Right renal cortex interstitium (tissue), 3 donors: ENCODE results near the gene TCF19. TPM values are rescaled to one million over a fixed set of nuclear protein-coding genes. Genes with fewer than 3 reads are reported as not detected.
"Not testable (repeated sequence)": the region's sequence is repeated elsewhere in the genome, so short reads cannot be mapped to it uniquely, and the experiment has no call there.

Experiments used
- DNase-seq, 3 donors: peaks; one replicate each; pipeline ENCODE4 v3.0.0-alpha.2; 2013; ENCODE audit warnings: low read depth in 3 of 3, low spot score in 2 of 3
- polyA plus RNA-seq, 3 donors: library from polyadenylated mRNA; unstranded; fragments of 120-200 nt; gene quantifications; one replicate each; pipeline ENCODE4 v1.2.1, GENCODE V29; 2013; ENCODE audit not compliant: insufficient read length in 3 of 3

TCF19 gene
- polyA plus RNA-seq, 3 donors: 16.5 to 19.9 (median 17.8) TPM

DNA sequence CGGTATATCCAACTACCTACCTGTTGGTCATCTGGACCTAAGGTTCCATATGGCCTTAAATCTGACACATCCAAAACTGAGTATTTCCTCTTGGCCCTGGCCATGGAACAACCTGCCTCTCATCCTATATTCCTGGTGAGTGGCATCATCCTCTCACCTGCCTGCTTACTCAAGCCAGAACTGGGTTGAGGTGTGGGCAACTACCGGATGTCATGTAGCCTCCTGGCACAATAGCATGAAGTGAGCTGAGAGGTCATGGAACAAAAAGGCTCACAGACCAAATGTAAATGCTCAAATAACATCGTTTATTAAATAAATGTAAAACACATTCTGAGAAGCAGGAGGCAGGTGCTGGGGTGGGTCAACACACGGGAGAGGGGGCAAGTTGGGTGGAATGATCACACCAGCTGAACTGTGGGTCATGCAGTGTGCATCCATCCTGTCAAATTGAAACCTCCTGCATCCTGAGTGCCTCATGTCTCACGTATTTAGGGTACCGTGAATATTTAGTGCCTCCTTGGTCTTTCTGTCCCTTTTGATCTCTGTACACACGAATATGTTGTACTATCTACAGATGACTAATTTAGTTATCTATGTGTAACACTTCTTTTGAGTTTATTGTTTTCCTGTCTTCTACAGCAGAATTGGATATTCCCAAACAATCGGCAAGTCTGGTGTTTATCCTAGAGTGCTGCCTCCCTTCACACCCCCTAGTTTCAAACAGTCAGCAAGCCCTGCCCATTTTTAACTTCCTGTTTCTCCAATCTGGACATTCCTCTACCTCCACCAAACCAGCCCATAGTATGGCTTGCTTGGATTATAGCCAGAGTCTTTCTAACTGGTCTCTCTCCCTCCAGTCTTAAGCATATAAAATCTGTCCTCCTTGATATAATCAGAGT, 20.0 kb downstream of the TCF19 start:
- DNase-seq: no peak

DNA sequence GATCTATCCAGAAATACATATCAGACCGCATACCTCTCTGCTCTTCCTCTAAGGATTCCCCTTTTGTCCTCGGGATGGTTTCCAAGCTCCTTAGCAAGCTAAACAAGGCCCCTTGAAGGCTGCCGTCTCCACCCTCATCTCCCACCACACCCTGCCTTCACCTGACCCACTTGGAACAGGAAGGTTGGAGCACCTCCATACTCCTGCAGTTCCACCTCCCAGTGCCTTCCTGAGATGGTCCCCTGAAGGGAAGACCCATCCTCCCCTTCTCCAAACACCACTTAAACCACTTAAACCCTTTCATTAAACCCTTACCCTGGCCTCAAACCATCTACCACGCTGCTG, 20.6 kb downstream of the TCF19 start:
- no peak for DNase-seq

DNA sequence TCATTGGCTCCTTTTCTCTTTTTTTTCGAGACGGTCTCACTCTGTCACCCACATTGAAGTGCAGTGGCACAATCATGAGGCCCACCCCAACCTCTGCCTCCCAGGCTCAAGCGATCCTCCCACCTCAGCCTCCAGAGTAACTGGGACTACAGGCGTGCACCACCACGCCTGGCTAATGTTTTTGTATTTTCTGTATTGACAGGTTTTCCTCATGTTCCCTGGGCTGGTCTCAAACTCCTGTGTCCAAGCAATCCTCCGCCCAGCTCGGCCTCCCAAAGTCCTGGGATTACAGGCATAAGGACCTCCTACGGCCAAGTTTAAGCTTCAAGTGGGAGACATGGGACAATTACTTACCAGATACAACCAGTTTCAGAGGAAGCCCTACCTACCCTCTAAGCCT, 21.5 kb downstream of the TCF19 start:
- no peak for DNase-seq

DNA sequence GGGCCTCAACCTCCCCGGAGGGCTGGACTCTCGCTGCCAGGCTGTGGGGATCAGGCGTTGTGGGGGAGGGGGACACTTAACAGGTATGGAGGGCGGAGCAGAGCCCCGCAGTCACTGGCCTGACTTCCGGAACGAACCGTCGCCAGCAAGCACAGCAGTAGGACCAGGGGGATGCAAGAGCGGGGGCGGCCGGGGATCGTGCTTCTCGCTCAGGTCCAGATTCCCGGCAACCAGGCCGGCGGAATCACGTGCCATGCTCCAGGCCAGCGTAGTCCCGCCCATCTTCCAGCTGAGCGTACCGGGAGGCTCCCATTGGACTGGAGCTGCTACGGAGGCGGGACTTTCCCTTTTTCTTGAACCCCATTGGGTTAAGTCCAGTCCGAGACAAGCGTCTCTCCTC, 22.1 kb downstream of the TCF19 start:
- no peak for DNase-seq

DNA sequence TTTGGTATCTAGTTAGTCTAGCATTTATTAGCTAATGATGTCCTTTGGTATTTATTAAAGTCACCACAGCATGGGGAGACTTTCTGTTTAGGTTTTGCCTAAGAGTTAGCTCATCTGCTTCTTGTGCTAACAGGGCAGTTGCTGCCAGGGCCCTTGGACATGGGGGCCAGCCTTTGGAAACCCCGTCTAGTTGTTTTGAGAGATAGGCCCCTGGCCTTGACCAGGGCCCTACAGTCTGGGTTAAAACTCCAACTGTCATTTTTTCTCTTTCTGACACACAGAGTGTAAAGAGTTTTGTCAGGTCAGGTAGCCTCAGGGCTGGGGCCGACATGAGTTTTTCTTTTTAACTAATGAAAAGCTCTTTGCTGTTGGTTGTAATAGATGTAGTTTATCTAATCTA, 24.9 kb downstream of the TCF19 start:
- DNase-seq: not testable (repeated sequence)

DNA sequence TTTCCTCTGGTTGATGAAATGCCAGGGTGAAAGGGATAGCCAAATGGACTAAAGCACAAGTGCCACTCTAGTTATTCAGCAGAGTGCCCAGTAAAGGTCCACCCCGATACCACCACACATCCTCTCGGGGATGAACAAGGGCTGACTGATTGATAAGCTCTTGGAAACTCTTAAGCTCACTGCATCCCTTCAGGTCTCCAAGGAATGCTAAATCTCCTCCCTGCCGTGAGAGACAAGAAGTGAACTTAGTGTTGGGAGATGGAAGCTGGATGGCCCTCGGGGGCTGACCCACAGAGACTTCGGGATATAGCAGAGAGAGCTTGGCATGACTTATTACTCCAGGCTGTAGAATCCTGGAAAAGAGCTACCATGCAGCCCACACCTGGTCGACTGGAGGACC, 25.5 kb downstream of the TCF19 start:
- not testable (repeated sequence) for DNase-seq

DNA sequence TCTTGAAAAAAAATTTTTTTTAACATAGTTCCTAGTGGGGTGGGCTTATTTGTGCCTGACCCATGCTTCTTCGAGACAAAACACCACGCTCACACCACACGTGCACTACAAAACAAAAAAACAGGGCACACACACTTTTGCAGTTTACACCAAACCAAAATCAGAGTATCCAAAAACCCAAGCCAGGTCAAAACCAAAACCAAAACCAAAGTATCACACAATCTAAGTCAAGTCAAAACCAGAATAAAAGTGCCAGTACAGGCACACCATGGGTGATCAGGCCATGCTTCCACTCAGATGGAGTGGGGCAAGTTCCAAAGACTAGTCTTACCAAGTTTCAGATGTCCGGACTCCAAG, 27.3 kb downstream of the TCF19 start:
- not testable (repeated sequence) for DNase-seq

DNA sequence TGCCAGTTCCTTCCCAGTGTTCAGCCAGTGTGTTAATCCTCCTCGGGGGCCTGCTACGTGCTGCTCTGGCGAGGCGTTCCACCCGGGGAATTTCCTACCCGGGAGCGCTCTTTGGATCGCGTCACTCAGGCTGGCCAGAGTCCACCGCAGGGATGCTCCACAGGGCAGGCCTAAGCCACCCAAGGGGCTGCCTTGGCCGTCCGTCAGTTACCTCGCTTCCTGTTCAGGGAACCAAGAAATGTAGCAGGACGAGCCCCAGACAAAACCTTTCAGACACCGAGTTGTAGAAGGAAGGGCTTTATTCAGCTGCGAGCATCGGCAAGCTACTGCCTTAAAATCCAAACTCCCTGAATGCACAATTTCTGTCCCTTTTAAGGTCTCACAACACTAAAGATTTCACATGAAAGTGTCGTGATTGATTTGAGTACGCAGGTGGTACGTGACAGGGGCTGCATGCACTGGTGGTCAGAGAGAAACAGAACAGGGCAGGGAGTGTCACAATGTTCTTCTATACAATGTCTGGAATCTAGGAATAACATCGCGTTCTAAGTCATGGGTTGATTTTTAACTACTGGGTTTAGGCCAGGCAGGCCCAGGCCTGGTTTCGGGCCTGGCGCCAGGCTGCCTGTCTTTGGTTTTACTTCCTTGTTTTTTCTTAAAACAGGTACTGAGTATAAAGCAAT, 27.8 kb downstream of the TCF19 start:
- no peak for DNase-seq

DNA sequence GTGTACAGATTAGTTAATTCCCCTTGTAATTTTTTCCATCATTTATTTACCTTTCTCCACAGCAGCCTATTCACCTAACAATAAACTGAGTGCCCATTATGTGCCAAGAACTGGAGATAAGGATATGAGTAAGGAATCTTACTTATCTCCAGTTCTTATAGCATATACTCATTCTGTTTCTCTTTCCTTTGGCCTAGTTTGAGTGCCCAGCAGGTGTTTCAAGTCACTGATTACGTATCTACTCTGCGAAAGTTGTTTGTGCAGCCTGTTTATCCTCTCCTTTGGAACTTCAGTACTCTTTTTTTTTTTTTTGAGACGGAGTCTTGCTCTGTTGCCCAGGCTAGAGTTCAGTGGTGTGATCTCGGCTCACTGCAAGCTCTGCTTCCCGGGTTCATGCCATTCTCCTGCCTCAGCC, 29.4 kb downstream of the TCF19 start:
- DNase-seq: no peak

DNA sequence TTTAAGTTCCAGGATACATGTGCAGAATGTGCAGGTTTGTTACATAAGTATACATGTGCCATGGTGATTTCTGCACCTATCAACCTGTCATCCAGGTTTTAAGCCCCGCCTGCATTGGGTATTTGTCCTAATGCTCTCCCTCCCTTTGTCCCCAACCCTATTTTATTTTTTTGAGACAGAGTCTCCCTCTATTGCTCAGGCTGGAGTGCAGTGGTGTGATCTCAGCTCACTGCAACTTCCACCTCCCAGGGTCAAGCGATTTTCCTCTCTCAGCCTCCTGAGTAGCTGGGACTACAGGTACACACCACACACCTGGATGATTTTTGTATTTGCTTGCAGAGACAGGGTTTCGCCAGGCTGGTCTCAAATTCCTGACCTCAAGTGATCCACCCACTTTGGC, 30.8 kb downstream of the TCF19 start:
- DNase-seq: not testable (repeated sequence)

DNA sequence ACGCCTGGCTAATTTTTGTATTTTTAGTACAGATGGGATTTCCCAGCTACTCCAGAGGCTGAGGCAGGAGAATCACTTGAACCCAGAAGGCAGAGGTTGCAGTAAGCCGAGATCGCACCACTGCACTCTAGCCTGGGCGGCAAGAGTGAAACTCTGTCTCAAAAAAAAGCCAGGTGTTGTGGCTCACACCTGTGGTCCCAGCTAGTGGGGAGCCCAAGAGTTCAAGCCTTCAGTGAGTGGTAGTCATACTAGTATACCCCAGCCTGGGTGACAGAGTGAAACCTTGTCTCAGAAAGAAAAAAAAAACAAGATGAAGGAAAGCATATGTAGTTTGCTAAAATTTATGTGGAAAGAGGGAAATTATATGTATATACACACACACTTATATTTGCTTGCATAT, 32.1 kb downstream of the TCF19 start:
- no peak for DNase-seq

DNA sequence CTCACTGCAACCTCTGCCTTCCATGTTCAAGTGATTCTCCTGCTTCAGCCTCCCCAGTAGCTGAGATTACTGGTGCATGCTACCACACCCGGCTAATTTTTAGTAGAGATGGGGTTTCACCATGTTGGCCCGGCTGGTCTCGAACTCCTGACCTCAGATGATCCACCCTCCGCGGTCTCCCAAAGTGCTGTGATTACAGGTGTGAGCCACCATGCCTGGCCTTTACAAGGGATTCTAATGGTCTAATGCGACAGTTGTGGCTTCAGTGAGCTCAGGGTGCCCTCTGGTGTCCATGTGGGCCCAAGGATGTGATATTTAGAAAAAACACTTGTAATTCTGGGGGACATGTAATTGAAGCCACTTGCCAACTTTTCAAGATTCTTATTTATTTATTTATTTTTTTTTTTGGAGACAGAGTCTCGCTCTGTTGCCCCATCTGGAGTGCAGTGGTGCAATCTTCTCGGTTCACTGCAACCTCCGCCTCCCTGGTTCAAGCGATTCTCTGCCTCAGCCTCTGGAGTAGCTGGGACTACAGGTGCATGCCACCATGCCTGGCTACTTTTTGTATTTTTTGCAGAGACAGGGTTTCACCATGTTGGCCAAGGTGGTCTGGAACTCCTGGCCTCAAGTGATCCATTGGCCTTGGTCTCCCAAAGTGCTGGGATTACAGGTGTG, 34.2 kb downstream of the TCF19 start:
- DNase-seq: not testable (repeated sequence)

DNA sequence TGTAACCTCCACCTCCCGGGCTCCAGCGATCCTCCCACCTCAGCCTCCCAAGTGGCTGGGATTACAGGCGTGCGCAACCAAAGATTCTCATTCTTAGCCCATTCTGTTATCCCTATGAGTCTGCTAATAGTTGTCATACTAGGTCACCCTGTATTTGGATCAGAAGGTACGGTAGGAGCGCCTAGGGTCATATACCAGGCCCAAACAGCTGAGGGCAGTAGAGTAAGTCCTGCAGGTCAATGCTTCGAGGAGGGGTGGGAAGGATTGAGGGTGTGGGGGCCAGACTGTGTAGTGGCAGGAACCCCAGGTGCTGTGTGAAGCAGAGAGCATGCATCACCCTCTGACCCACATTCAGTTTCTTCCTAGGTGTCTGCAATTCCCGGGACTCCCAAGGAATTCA, 34.8 kb downstream of the TCF19 start:
- no peak for DNase-seq

DNA sequence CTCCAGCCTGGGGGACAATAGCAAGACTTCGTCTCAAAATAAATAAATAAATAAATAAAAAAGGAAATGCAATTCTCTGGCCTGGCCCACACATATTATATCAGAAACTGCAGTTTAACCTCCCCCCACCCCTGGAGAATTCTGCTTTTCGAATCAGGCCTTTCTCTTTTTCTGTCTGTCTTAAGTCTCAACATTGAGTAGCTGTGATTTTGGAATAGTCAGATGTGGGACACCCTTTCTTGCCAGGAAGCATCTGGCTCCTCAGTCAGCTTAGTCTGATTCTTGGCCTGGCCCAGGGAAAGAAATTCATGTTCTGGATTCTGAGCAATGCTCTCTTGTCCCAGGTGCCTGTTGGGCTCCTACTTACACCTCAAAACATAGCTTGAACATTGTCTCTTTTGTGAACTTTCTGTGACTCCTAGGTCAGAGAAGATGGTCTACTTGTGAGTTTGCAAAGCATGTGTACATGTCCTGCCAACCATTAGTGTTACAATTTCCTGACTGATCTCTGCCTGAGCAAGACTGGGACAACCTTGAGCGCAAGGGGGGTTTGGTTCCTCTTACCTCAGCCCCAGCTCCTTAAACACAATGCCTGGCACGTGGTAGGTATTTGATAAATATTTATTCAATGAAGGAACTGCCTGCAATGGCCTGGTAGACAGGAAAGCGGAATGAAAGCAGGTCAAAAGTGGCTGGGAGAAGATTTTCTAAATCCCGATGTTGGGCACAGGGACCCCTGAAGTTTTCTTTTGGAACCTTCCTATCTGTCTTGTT, 35.9 kb downstream of the TCF19 start:
- no peak for DNase-seq

DNA sequence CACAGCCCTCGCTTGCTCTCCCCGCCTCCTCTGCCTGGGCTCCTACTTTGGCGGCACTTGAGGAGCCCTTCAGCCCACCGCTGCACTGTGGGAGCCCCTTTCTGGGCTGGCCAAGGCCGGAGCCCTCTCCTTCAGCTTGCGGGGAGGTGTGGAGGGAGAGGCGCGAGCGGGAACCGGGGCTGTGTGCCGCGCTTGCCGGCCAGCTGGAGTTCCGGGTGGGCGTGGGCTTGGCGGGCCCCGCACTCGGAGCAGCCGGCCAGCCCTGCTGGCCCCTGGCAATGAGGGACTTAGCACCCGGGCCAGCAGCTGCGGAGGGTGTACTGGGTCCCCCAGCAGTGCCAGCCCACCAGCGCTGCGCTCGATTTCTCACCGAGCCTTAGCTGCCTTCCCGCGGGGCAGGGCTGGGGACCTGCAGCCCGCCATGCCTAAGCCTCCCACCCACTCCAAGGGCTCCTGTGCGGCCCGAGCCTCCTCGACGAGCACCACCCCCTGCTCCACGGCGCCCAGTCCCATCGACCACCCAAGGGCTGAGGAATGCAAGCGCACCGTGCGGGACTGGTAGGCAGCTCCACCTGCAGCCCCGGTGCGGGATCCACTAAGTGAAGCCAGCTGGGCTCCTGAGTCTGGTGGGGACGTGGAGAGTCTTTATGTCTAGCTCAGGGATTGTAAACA, 37.1 kb downstream of the TCF19 start:
- DNase-seq: not testable (repeated sequence)

DNA sequence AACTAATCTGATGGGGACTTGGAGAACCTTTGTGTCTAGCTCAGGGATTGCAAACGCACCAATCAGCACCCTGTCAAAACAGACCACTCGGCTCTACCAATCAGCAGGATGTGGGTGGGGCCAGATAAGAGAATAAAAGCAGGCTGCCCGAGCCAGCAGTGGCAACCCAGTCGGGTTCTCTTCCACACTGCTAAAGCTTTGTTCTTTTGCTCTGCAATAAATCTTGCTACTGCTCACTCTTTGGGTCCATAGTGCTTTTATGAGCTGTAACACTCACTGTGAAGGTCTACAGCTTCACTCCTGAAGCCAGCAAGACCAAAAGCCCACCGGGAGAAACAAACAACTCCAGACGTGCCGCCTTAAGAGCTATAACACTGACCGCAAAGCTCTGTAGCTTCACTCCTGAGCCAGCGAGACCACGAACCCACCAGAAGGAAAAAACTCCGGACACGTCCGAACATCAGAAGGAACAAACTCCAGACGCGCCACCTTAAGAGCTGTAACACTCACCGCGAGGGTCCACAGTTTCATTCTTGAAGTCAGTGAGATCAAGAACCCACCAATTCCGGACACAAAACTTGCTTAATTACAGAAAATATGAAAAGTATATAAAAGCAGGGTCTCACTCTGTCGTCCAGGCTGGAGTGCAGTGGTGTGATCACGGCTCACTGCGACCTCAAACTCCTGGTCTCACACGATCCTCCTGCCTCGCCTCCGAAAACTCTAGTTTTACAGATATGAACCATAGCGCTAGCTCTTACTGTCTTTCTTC, 38.0 kb downstream of the TCF19 start:
- not testable (repeated sequence) for DNase-seq

DNA sequence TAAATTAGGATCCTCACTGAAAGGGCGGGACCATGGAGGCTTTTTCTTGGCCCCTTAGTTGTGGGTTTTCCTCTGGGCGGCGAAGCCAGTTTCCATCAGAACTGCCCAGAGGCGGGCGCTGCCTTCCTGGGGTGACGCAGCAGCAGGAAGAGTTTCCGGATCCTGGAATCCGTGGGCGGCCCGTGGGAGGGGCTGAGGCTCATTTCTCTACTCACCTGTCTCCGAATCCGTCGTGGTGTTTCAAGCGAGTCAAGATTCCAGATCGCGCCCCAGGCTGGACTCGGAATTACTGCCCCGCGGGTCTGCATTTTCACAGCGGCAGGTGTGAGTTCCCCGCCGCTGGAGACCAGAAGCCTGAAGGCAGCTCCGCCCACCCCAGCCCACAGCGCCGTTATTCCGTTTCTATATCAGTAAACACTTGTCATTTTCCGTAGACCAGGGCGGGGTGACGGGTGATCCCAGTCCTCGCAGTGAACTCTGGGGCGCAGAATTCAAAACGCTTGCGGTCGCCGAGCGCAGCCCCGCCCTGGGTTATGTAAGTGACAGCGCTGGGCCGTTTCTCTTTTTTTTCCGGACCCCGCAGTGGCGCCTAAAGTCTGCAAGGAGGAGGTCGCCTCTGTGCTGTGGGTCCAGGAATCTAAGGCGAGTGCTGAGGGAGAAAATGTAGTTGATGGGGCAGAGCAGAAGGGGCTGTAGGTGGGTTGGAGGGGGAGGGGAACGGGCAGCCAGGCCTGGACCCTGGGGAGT, 39.3 kb downstream of the TCF19 start:
- peak in 2 of 3 donors; percentile 55 to 68 for DNase-seq

DNA sequence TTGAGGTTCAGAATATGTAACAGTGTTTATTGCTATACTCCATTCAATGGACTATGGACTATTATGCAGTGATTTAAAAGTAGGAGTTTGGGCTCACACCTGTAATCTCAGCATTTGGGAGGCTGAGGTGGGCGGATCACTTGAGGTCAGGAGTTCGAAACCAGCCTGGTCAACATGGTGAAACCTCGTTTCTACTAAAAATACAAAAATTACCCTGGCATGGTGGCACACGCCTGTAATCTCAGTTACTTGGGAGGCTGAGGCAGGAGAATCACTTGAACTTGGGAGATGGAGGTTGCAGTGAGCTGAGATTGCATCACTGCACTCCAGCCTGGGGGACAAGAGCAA, 40.7 kb downstream of the TCF19 start:
- DNase-seq: not testable (repeated sequence)
